Bone marrow (tissue), 2 donors: Measurements from ENCODE around the gene FAM50A.
A peak's percentile ranks its signal among the peaks of the same experiment; 100 is the strongest.

Experiments used
- DNase-seq, 2 donors: peaks; one replicate each; lab custom pipeline; 2025; lab: John Stamatoyannopoulos, UW

The FAM50A gene

GRCh38 chrX:154440623-154441357 is 3.2 kb upstream of the FAM50A start:
- DNase-seq: no peak

- no peak for DNase-seq
Observed at GRCh38 chrX:154441564-154441963, 2.4 kb upstream of the FAM50A start.

- no peak for DNase-seq
Observed at GRCh38 chrX:154441984-154442707, 1.8 kb upstream of the FAM50A start.

GRCh38 chrX:154443479-154443910 is 446 bp upstream of the FAM50A start:
- no peak for DNase-seq

- DNase-seq: no peak
Observed at GRCh38 chrX:154444755-154445246, 860 bp downstream of the FAM50A start.

GRCh38 chrX:154445776-154446175 is 1.8 kb downstream of the FAM50A start:
- DNase-seq: no peak

- no peak for DNase-seq
Observed at GRCh38 chrX:154446430-154446829, 2.5 kb downstream of the FAM50A start.

GRCh38 chrX:154448484-154448883 is 4.5 kb downstream of the FAM50A start:
- DNase-seq: no peak

- DNase-seq: no peak
Observed at GRCh38 chrX:154449618-154450017, 5.7 kb downstream of the FAM50A start.

GRCh38 chrX:154450312-154450711 is 6.4 kb downstream of the FAM50A start:
- no peak for DNase-seq

- no peak for DNase-seq
Observed at GRCh38 chrX:154452823-154453222, 8.9 kb downstream of the FAM50A start.

GRCh38 chrX:154457491-154458115 is 13.7 kb downstream of the FAM50A start:
- peak in 1 of 2 donors; percentile 29 for DNase-seq

GRCh38 chrX:154458116-154458953 is 14.4 kb downstream of the FAM50A start, which contains the start of gene PLXNA3:
TSS of gene PLXNA3 (plus strand) at chrX:154458281. CDS start at chrX:154460184, 1,903 bp downstream.
- DNase-seq: peak in 1 of 2 donors; percentile 29

- DNase-seq: no peak
Observed at GRCh38 chrX:154458954-154459778, 15.2 kb downstream of the FAM50A start.

GRCh38 chrX:154459832-154460231 is 15.9 kb downstream of the FAM50A start:
- no peak for DNase-seq

GRCh38 chrX:154460326-154460725 is 16.4 kb downstream of the FAM50A start:
- DNase-seq: no peak

- no peak for DNase-seq
Observed at GRCh38 chrX:154462396-154462795, 18.5 kb downstream of the FAM50A start.

- DNase-seq: no peak
Observed at GRCh38 chrX:154463611-154464220, 19.8 kb downstream of the FAM50A start.

- no peak for DNase-seq
Observed at GRCh38 chrX:154464806-154465365, 20.9 kb downstream of the FAM50A start.

- DNase-seq: no peak
Observed at GRCh38 chrX:154465601-154466000, 21.7 kb downstream of the FAM50A start.
